HUES48 (cell line): ENCODE data around the gene HSD11B2.

Source experiments
- H3K27ac ChIP-seq: one replicate; pipeline ENCODE4 v1.7.0; 2013; ENCODE audit warnings: low read depth, low read length, inconsistent platforms
- H3K27me3 ChIP-seq: 2 replicates; pipeline ENCODE4 v1.6.1; 2013; ENCODE audit warnings: mild to moderate bottlenecking, low read length; ENCODE audit not compliant: control insufficient read depth, insufficient read depth
- H3K36me3 ChIP-seq: 2 replicates; pipeline ENCODE4 v1.6.1; 2013; ENCODE audit warnings: low read length; ENCODE audit not compliant: control insufficient read depth, insufficient read depth
- H3K4me1 ChIP-seq: 2 replicates; pipeline ENCODE4 v1.6.1; 2013; ENCODE audit warnings: mild to moderate bottlenecking, low read length; ENCODE audit not compliant: control insufficient read depth, insufficient read depth
- H3K4me3 ChIP-seq: 2 replicates; pipeline ENCODE4 v1.5.1; 2013; ENCODE audit warnings: mild to moderate bottlenecking, low read depth, low read length
- H3K9ac ChIP-seq: 2 replicates; pipeline ENCODE4 v1.6.1; 2013; ENCODE audit warnings: mild to moderate bottlenecking, low read depth, low read length, moderate library complexity
- H3K9me3 ChIP-seq: 2 replicates; pipeline ENCODE4 v1.6.1; 2013; ENCODE audit warnings: low read length; ENCODE audit not compliant: control insufficient read depth, insufficient read depth

The HSD11B2 gene

GRCh38 chr16:67397812-67398545, 32.9 kb upstream of the HSD11B2 start:
- H3K9me3 ChIP-seq = no peaks in the 10 kb centered on the region
- H3K27ac ChIP-seq = no peak overlapping the region
- peaks cover 25% of the 10 kb centered on the region for H3K4me1 ChIP-seq
- peaks cover 44% of the 10 kb centered on the region for H3K27me3 ChIP-seq
- H3K9ac ChIP-seq = no peak overlapping the region
- H3K4me3 ChIP-seq = no peak overlapping the region
- H3K36me3 ChIP-seq = no peaks in the 10 kb centered on the region

GRCh38 chr16:67398546-67399217, 32.2 kb upstream of the HSD11B2 start:
- Histone ChIP-seq H3K9me3 (no peaks in the 10 kb centered on the region), H3K36me3 (no peaks in the 10 kb centered on the region), H3K4me3 (no peak overlapping the region), H3K9ac (no peak overlapping the region), H3K27me3 (peaks cover 37% of the 10 kb centered on the region), H3K27ac (no peak overlapping the region), H3K4me1 (peaks cover 22% of the 10 kb centered on the region)

- no peak overlapping the region for H3K4me3 ChIP-seq
- peaks cover 16% of the 10 kb centered on the region for H3K4me1 ChIP-seq
- H3K9ac ChIP-seq = no peak overlapping the region
- H3K9me3 ChIP-seq = no peaks in the 10 kb centered on the region
- H3K36me3 ChIP-seq = no peaks in the 10 kb centered on the region
- H3K27me3 ChIP-seq = peaks cover 31% of the 10 kb centered on the region
- H3K27ac ChIP-seq = no peak overlapping the region
Observed at GRCh38 chr16:67399218-67399733, 31.6 kb upstream of the HSD11B2 start.

GRCh38 chr16:67399749-67400704, 30.9 kb upstream of the HSD11B2 start:
- H3K27ac ChIP-seq = no peak overlapping the region
- peaks cover 23% of the 10 kb centered on the region for H3K27me3 ChIP-seq
- H3K4me3 ChIP-seq = no peak overlapping the region
- H3K4me1 ChIP-seq = peaks cover 15% of the 10 kb centered on the region
- no peaks in the 10 kb centered on the region for H3K9me3 ChIP-seq
- H3K36me3 ChIP-seq = no peaks in the 10 kb centered on the region
- no peak overlapping the region for H3K9ac ChIP-seq

GRCh38 chr16:67400901-67401300, 30.0 kb upstream of the HSD11B2 start:
- Histone ChIP-seq H3K27ac (no peak overlapping the region), H3K9me3 (no peaks in the 10 kb centered on the region), H3K27me3 (peaks cover 15% of the 10 kb centered on the region), H3K4me1 (peaks cover 10% of the 10 kb centered on the region), H3K36me3 (no peaks in the 10 kb centered on the region), H3K4me3 (no peak overlapping the region), H3K9ac (no peak overlapping the region)

GRCh38 chr16:67403976-67404555, 26.9 kb upstream of the HSD11B2 start:
- Histone ChIP-seq H3K4me1 (peaks cover 17% of the 10 kb centered on the region), H3K9me3 (no peaks in the 10 kb centered on the region), H3K36me3 (no peaks in the 10 kb centered on the region), H3K4me3 (no peak overlapping the region), H3K9ac (no peak overlapping the region), H3K27me3 (peaks cover 3% of the 10 kb centered on the region), H3K27ac (no peak overlapping the region)

GRCh38 chr16:67404740-67405226, 26.1 kb upstream of the HSD11B2 start:
- no peak overlapping the region for H3K27ac ChIP-seq

GRCh38 chr16:67405336-67405735, 25.6 kb upstream of the HSD11B2 start:
- Histone ChIP-seq H3K9me3 (no peaks in the 10 kb centered on the region), H3K9ac (no peak overlapping the region), H3K4me1 (peaks cover 17% of the 10 kb centered on the region; the same call in 1 of the 2 replicates), H3K27ac (no peak overlapping the region), H3K4me3 (no peak overlapping the region), H3K27me3 (no peaks in the 10 kb centered on the region; the same call in 1 of the 2 replicates), H3K36me3 (no peaks in the 10 kb centered on the region)

More at GRCh38 chr16:67404740-67405226, 26.1 kb upstream of the HSD11B2 start:
- Histone ChIP-seq H3K36me3 (no peaks in the 10 kb centered on the region), H3K9ac (no peak overlapping the region), H3K4me3 (no peak overlapping the region), H3K4me1 (peaks cover 14% of the 10 kb centered on the region), H3K9me3 (no peaks in the 10 kb centered on the region), H3K27me3 (no peaks in the 10 kb centered on the region; the same call in 1 of the 2 replicates)

GRCh38 chr16:67406111-67406971, 24.6 kb upstream of the HSD11B2 start:
- no peaks in the 10 kb centered on the region for H3K36me3 ChIP-seq
- no peak overlapping the region for H3K4me3 ChIP-seq
- no peaks in the 10 kb centered on the region for H3K9me3 ChIP-seq
- H3K9ac ChIP-seq = no peak overlapping the region
- peaks cover 17% of the 10 kb centered on the region; the same call in 1 of the 2 replicates for H3K4me1 ChIP-seq
- no peak overlapping the region for H3K27ac ChIP-seq
- no peaks in the 10 kb centered on the region; the same call in 1 of the 2 replicates for H3K27me3 ChIP-seq
